ENCODE results near the gene TAAR6. TPM values are rescaled to one million over a fixed set of nuclear protein-coding genes. Genes with fewer than 3 reads are reported as not detected.

Gene TAAR6, protein sequence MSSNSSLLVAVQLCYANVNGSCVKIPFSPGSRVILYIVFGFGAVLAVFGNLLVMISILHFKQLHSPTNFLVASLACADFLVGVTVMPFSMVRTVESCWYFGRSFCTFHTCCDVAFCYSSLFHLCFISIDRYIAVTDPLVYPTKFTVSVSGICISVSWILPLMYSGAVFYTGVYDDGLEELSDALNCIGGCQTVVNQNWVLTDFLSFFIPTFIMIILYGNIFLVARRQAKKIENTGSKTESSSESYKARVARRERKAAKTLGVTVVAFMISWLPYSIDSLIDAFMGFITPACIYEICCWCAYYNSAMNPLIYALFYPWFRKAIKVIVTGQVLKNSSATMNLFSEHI
- total RNA-seq: not detected in 2 replicates

DNA sequence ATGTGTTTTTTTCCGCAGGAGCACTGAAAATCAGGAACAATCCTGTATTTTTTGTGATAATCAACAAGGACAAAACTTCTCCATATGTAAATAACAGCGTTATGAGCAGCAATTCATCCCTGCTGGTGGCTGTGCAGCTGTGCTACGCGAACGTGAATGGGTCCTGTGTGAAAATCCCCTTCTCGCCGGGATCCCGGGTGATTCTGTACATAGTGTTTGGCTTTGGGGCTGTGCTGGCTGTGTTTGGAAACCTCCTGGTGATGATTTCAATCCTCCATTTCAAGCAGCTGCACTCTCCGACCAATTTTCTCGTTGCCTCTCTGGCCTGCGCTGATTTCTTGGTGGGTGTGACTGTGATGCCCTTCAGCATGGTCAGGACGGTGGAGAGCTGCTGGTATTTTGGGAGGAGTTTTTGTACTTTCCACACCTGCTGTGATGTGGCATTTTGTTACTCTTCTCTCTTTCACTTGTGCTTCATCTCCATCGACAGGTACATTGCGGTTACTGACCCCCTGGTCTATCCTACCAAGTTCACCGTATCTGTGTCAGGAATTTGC is at the start of gene TAAR6:
TSS of gene TAAR6 (plus strand) at position 102 of the 557 bp plus-strand sequence. CDS start at position 102, 0 bp downstream.

DNA sequence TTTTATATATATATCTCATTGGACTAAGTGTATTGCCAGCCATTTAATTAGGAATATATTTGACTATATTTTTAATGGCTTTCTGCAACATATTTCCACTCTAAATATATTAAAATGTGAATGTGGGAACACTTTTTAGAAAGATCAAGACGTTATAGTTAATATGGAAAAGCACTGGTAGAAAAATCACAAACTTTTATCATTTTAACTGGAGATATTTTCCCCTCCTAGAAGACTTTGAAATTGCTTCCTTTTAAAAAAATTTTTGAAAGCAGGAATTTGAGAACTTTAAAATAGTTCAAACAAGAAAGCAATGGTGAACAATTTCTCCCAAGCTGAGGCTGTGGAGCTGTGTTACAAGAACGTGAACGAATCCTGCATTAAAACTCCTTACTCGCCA is 32.1 kb upstream of the TAAR6 start, which contains the start of gene TAAR9:
TSS of gene TAAR9 (plus strand) at position 301 of the 400 bp plus-strand sequence. CDS start at position 314, 13 bp downstream.

DNA sequence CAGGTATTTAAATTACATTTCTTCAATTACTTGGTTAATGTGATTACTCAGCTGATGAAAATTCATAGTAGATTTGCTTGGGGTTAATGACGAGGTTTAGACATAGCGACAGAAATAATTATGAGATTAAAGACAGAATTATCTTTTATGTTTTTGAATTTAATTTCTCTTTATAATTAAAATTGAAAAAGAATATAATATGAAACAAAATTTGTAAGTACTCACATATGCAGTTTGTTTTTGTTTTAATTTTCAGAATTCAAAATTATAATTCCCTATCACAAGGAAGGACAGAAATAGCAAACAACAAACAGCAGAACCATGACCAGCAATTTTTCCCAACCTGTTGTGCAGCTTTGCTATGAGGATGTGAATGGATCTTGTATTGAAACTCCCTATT is 17.8 kb upstream of the TAAR6 start, which contains the start of gene TAAR8:
TSS of gene TAAR8 (plus strand) at position 301 of the 400 bp plus-strand sequence. CDS start at position 322, 21 bp downstream.

DNA sequence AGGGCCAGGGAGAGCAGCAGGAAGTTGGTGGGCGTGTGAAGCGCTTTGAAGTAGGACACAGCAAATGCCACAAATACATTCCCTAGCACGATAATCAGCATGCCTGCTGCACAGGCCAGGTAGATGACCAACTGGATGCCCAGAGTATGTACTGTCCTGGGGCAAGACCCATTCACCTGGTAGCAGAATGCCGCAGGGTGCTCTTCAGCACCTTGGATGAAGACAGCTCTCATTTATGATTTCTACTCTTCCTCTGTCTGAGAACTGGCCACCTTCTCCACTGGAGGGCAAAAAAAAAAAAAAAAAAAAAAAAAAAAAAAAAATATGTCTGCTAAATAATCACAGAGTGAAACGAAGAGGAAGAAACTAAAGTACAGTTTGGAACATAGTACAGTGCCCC is 19.3 kb downstream of the TAAR6 start, which contains the start of gene TAAR5:
TSS of gene TAAR5 (minus strand) at position 288 of the 400 bp plus-strand sequence. CDS start at position 233, 55 bp downstream.

Other genes with a start within 250 kb of the TAAR6 start
- gene MOXD1, start 168.8 kb upstream of the TAAR6 start, total RNA-seq: 16.0 and 20.6 TPM in 2 replicates
- 13.3 and 13.8 TPM in 2 replicates for gene STX7, start 57.2 kb upstream of the TAAR6 start, total RNA-seq
- not detected in 2 replicates for gene TAAR9, start 32.0 kb upstream of the TAAR6 start, total RNA-seq
- not detected in 2 replicates for gene TAAR8, start 17.6 kb upstream of the TAAR6 start, total RNA-seq
- not detected in 2 replicates for gene TAAR5, start 19.4 kb downstream of the TAAR6 start, total RNA-seq
- not detected in 2 replicates for gene TAAR2, start 54.0 kb downstream of the TAAR6 start, total RNA-seq
- not detected in 2 replicates for gene TAAR1, start 88.9 kb downstream of the TAAR6 start, total RNA-seq
- gene VNN1, start 143.7 kb downstream of the TAAR6 start, total RNA-seq: 0.13 TPM in 1 of 2 replicates, not detected in the other
- 0.39 TPM in 1 of 2 replicates, not detected in the other for gene VNN2, start 187.6 kb downstream of the TAAR6 start, total RNA-seq
- 5.7 and 6.1 TPM in 2 replicates for gene SLC18B1, start 228.3 kb downstream of the TAAR6 start, total RNA-seq
- 2,921 and 2,994 TPM in 2 replicates for gene RPS12, start 244.2 kb downstream of the TAAR6 start, total RNA-seq